ENCODE results near the gene CD109. TPM values are rescaled to one million over a fixed set of nuclear protein-coding genes. Genes with fewer than 3 reads are reported as not detected.

CD109 gene
- total RNA-seq, 1 donor = 170 TPM

GRCh38 chr6:73784726-73785505 lies 88.9 kb downstream of the CD109 start:
- H3K4me3 ChIP-seq (ENCODE audit: low read depth, low read length) = no peak overlapping the region
- no peak for DNase-seq (ENCODE audit: low read depth)
- no peak for TF ChIP-seq CTCF (IDR thresholded peaks at IDR 0.05; ENCODE audit: insufficient read depth, low read length)

GRCh38 chr6:73790574-73790973 lies 94.6 kb downstream of the CD109 start:
- no peak for TF ChIP-seq CTCF (IDR thresholded peaks at IDR 0.05; ENCODE audit: insufficient read depth, low read length)
- DNase-seq (ENCODE audit: low read depth) = no peak
- no peak overlapping the region for H3K4me3 ChIP-seq (ENCODE audit: low read depth, low read length)

GRCh38 chr6:73791336-73791735 lies 95.3 kb downstream of the CD109 start:
- no peak for TF ChIP-seq CTCF (IDR thresholded peaks at IDR 0.05; ENCODE audit: insufficient read depth, low read length)
- peak; percentile 20 for DNase-seq (ENCODE audit: low read depth)
- no peak overlapping the region for H3K4me3 ChIP-seq (ENCODE audit: low read depth, low read length)

- TF ChIP-seq CTCF (IDR thresholded peaks at IDR 0.05; ENCODE audit: insufficient read depth, low read length) = no peak
- no peak for DNase-seq (ENCODE audit: low read depth)
- no peak overlapping the region for H3K4me3 ChIP-seq (ENCODE audit: low read depth, low read length)
These were observed 96.7 kb downstream of the CD109 start for GRCh38 chr6:73792738-73793137.

GRCh38 chr6:73796881-73797280 lies 100.9 kb downstream of the CD109 start:
- TF ChIP-seq CTCF (IDR thresholded peaks at IDR 0.05; ENCODE audit: insufficient read depth, low read length) = no peak
- no peak for DNase-seq (ENCODE audit: low read depth)
- H3K4me3 ChIP-seq (ENCODE audit: low read depth, low read length) = no peak overlapping the region

GRCh38 chr6:73797861-73798260 lies 101.9 kb downstream of the CD109 start:
- H3K4me3 ChIP-seq (ENCODE audit: low read depth, low read length) = no peak overlapping the region
- TF ChIP-seq CTCF (IDR thresholded peaks at IDR 0.05; ENCODE audit: insufficient read depth, low read length) = no peak
- DNase-seq (ENCODE audit: low read depth) = no peak

GRCh38 chr6:73798592-73798991 lies 102.6 kb downstream of the CD109 start:
- no peak overlapping the region for H3K4me3 ChIP-seq (ENCODE audit: low read depth, low read length)
- DNase-seq (ENCODE audit: low read depth) = peak; percentile 96
- peak; percentile 75 for TF ChIP-seq CTCF (IDR thresholded peaks at IDR 0.05; ENCODE audit: insufficient read depth, low read length)
